ENCODE results near the gene ZRANB1.
"Not testable (repeated sequence)": the region's sequence is repeated elsewhere in the genome, so short reads cannot be mapped to it uniquely, and the experiment has no call there.

DNA sequence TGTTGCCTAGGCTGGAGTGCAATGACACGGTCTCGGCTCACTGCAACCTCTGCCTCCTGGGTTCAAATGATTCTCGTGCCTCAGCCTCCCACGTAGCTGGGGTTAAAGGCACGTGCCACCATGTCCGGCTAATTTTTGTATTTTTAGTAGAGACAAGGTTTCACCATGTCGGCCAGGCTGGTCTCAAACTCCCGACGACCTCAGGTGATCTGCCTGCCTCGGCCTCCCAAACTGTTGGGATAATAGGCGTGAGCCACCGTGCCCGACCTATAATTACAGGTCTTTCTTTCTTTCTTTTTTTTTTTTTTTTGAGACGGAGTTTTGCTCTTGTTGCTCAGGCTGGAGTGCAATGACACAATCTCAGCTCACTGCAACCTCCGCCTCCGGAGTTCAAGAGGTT is 27.5 kb upstream of the ZRANB1 start:
- TF ChIP-seq ZNF549 (CRISPR knock-in tag; IDR thresholded peaks at IDR 0.05); SP1 (IDR thresholded peaks at IDR 0.05); SP1 (CRISPR knock-in tag; IDR thresholded peaks at IDR 0.05); TOPORS (CRISPR knock-in tag; IDR thresholded peaks at IDR 0.05): not testable (repeated sequence)

Data from HepG2 (cell line).